Stimulated activated CD8-positive, alpha-beta memory T cell treated with anti-CD3 and anti-CD28 coated beads, Interleukin-7, amount 100 ng/mL, for 48 hours (primary cell): Measurements from ENCODE around the gene PFKFB1.
"Not testable (repeated sequence)": the region's sequence is repeated elsewhere in the genome, so short reads cannot be mapped to it uniquely, and the experiment has no call there.

Experiments used
- DNase-seq, 2 donors: peaks; one replicate each; pipeline ENCODE4 v3.0.0-alpha.2; 2020; ENCODE audit warnings: low read depth in 1 of 2; ENCODE audit errors: extremely low read depth in 1 of 2

Gene PFKFB1

GRCh38 chrX:54994668-54995351 lies 822 bp upstream of the PFKFB1 start:
- DNase-seq, result no peak

- DNase-seq, result no peak
Measured at GRCh38 chrX:54992911-54993622, 921 bp downstream of the PFKFB1 start.

GRCh38 chrX:54991706-54992105 lies 2.3 kb downstream of the PFKFB1 start:
- DNase-seq, result no peak

GRCh38 chrX:54983306-54983705 lies 10.7 kb downstream of the PFKFB1 start:
- not testable (repeated sequence) for DNase-seq

- DNase-seq, result no peak
Measured at GRCh38 chrX:54980334-54980733, 13.7 kb downstream of the PFKFB1 start.

- DNase-seq, result no peak
Measured at GRCh38 chrX:54979432-54979831, 14.6 kb downstream of the PFKFB1 start.

- no peak for DNase-seq
Measured at GRCh38 chrX:54978448-54978847, 15.5 kb downstream of the PFKFB1 start.

- no peak for DNase-seq
Measured at GRCh38 chrX:54977387-54977786, 16.6 kb downstream of the PFKFB1 start.

GRCh38 chrX:54964766-54965497 lies 29.1 kb downstream of the PFKFB1 start:
- DNase-seq, result no peak

- DNase-seq, result no peak
Measured at GRCh38 chrX:54961750-54962149, 32.2 kb downstream of the PFKFB1 start.

GRCh38 chrX:54950730-54951375 lies 43.1 kb downstream of the PFKFB1 start:
- no peak for DNase-seq

GRCh38 chrX:54945224-54945623 lies 48.8 kb downstream of the PFKFB1 start:
- no peak for DNase-seq

GRCh38 chrX:54944816-54945215 lies 49.2 kb downstream of the PFKFB1 start:
- no peak for DNase-seq

- no peak for DNase-seq
Measured at GRCh38 chrX:54937416-54937815, 56.6 kb downstream of the PFKFB1 start.

GRCh38 chrX:54935306-54935705 lies 58.7 kb downstream of the PFKFB1 start:
- DNase-seq, result no peak

GRCh38 chrX:54934890-54935289 lies 59.1 kb downstream of the PFKFB1 start:
- DNase-seq, result no peak

- DNase-seq, result no peak
Measured at GRCh38 chrX:54934058-54934457, 59.9 kb downstream of the PFKFB1 start.

GRCh38 chrX:54933150-54933826 lies 60.7 kb downstream of the PFKFB1 start:
- no peak for DNase-seq

- DNase-seq, result no peak
Measured at GRCh38 chrX:54931107-54931506, 62.9 kb downstream of the PFKFB1 start.

GRCh38 chrX:54930291-54931049 lies 63.5 kb downstream of the PFKFB1 start:
- DNase-seq, result no peak
